Activated CD8-positive, alpha-beta memory T cell treated with anti-CD3 and anti-CD28 coated beads for 48 hours (primary cell): ENCODE results near the gene ATAD3B.
"Not testable (repeated sequence)": the region's sequence is repeated elsewhere in the genome, so short reads cannot be mapped to it uniquely, and the experiment has no call there.

ENCODE experiments used
- DNase-seq, 3 experiments: peaks; one replicate each; pipeline ENCODE4 v3.0.0-alpha.2; 2020; ENCODE audit warnings: low read depth in 2 of 3, low spot score in 2 of 3

Gene ATAD3B

DNA sequence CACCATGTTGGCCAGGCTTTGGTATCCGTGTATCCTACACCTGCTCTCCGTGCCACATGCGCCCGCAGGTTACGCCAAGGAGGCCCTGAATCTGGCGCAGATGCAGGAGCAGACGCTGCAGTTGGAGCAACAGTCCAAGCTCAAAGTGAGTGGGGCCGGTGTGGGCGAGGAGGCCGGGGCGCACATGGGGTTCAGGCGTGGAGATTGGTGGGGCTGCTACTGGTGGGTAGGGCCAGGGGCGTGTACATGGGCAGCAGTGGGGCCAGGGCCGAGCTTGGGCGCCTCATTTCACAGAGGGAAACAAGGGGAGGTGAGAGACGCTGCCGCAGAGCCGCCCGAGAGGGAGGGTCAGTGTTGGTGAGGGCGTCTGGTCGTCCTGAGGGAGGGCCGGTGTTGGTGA is 5.6 kb downstream of the ATAD3B start:
- DNase-seq: no peak

DNA sequence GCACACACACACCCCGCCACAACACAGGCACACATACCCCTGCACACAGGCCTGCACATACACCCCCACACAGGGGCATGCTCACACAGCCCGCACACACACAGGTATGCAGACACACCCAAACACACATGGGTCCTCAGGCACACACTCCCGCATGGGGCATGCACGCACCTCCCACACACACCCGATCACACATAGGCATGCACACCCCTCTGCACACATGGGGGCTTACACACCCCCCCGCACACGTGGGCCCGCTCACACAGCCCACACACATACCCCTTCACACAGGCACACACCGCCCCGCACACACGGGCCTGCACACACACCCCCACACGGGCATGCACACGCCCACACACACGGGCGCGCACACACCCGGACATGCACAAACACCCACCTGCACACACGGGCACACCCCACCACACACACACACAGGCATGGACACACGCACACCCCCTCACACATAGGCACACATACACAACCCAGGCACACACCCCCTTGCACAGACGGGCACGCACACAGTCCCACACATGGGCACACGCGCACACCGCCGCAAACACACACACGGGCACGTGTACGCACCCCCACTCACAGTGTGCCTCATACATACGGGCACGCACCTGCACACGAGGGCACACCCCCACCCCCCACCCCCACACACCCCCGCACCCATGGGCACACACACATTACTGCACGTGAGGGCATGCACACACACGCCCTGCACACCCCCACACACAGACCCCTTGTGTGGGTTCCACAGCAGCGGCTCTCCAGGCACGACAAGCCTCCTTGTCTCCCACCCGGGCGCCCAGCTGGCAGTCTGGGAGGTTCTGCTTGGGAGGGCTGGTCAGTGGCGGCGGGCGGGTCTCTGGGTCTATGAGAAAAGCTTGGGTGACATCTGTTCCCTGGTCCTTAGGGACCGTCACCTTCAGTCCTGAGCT is 8.3 kb downstream of the ATAD3B start:
- no peak for DNase-seq

DNA sequence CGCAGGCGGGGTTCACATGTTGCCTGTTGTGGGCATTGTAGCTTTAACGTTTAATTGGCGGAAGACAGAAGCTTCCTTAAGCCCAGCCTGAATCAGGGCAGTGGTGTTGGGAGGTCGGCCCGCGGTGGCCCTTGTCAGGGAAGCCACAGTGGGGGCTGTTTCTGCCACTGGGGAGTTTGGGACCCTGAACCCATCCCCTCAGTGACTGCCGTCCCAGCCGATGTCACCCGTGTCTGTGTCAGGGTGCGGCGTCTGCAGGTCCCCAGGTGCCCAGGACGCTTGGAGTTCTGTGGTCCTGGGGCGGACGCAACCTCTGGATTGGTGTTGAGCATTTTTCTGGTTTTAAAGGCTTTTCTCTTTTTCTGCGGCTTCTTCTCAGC is 8.9 kb downstream of the ATAD3B start:
- not testable (repeated sequence) for DNase-seq

- not testable (repeated sequence) for DNase-seq
Measured at GRCh38 chr1:1481811-1482210, 10.2 kb downstream of the ATAD3B start.

GRCh38 chr1:1482856-1483255 is 11.3 kb downstream of the ATAD3B start:
- no peak for DNase-seq

GRCh38 chr1:1483714-1484113 is 12.1 kb downstream of the ATAD3B start:
- no peak for DNase-seq

- not testable (repeated sequence) for DNase-seq
Measured at GRCh38 chr1:1484976-1485750, 13.6 kb downstream of the ATAD3B start.

DNA sequence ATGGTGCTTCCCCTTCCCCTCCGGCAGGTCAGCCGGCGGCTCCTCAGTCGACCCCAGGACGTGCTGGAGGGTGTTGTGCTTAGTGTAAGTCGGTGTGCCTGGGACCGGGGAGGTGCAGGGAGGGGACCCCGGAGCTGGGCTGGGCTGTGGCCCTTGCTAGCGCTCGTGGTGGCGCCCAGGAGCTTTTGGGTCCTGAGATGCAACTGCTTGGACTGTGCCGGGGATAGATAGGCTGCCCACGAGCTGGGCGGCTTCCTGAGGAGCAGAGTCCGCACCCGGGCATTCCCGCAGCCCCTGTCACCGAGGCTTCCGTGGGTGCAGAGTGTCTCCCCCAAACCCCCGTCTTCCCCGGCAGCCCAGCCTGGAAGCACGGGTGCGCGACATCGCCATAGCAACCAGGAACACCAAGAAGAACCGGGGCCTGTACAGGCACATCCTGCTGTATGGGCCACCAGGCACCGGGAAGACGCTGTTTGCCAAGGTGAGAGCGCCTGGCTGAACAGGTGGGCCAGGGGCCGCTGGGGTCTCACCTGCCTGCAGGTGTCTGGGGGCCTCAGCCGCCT is 14.3 kb downstream of the ATAD3B start:
- not testable (repeated sequence) for DNase-seq

DNA sequence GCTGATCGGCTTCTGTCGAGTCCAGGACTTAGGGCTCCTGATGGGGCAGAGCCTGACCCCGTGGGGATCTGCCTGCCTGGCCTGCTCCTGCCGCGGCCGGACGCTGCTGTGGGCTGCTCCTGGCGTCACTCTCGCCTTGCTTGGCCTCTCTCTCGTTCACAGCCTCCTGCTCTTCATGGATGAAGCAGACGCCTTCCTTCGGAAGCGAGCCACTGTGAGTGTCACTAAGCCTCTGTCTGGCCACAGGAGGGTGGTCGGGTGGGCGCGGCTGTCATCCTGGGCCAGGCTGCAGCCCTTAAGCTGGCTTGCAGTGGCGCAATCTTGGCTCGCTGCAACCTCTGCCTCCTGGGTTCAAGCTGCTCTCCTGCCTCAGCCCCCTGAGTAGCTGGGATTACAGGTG is 16.1 kb downstream of the ATAD3B start:
- DNase-seq: no peak

DNA sequence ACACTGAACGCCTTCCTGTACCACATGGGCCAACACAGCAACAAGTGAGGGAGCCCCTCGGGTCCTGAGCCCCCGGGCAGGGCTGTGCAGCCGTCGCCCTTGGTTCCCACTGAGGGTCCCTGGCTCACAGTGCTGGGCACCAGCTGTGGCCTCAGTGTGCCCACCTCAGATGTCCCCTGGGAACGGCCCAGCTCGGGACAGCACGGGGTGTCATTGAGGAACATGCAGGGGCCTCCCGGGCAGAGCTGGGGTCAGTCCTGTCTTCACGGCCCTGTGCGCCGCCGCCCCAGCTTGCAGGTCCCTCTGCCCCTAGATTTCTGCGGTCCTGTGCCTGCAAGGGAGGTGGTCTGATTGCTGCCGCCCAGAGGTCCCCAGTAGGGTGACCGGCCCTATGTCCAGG is 17.7 kb downstream of the ATAD3B start:
- no peak for DNase-seq

DNA sequence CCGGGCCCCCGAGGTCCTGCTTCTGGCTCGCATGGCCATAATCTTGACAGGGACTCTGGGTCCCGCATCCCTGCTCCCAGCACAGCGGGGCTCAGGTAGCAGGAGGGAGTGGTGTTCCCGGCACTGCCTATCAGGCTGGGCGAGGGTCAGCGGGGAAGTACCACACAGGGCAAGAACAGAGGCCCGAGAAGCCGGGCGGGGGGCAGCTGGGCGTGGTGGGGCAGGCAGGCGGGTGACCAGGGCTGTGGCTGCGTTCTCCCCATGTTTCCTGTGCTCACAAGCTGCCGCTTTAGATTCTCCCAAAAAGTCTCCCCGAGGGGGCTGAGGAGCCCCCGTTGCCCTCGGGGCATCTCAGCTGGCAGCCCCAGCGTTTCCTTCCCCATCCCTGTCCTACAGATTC is 18.3 kb downstream of the ATAD3B start:
- DNase-seq: no peak

DNA sequence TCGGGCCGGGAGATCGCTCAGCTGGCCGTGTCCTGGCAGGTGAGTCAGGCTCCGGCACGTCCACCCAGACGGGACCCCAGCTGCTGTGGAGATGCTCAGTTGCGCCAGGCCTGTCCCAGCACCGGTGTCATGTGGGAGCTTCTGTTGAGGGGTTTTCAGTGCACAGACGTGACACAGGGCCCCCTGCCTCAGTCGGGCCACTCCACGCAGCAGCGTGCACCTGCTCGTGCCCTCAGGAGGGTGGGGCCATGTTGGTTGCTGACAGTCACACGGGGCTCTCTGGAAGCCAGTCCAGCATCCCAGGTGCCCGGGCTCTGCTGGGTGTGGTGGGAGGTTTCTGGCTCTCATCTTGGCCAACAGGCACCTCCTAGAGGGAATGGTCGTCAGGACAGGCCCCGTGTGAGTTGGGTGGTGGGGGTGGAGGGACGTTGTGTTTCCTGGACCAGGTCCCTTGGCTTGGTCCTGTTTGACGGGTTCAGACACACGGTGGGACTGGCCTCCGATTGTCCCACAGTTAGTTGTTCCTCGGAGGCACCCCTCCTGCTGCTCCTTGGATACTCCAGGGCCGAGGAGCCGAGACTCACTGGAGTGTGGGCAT is 19.2 kb downstream of the ATAD3B start:
- DNase-seq: no peak

DNA sequence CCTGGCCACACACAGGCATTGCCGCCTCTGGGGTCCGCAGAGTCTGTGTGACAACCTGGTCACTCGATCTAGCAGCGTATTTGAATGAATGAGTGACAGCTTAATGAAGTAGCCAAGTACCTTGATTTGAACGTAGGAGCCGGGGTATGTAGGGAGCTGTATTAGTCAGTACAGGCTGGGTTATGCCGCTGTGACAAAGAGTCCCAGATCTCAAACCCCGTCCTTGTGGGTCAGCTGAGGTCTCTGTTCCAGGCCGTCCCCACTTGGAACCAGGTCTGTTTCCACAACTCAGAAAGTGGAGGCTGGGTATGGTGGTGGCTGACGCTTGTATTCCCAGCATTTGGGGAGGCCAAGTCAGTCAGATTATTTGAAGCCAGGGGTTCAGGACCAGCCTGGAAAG is 20.0 kb downstream of the ATAD3B start:
- DNase-seq: no peak

DNA sequence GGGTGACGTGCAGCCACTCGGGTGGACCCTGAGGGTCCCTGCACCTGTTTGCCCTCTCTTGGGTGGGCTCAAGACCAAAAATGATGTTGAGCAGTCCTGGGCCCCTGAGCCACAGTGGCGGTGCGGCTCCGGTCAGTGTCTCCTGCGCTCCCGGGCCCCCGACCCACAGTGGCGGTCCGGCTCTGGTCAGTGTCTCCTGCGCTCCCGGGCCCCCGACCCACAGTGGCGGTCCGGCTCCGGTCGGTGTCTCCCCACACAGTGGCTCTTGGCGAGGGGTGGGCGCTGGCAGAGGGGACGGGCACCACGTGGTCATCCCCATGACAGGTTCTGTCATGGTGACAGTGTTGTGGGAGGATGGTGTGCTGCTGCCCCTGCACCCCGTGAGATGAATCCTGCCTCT is 22.7 kb downstream of the ATAD3B start:
- DNase-seq: not testable (repeated sequence)

DNA sequence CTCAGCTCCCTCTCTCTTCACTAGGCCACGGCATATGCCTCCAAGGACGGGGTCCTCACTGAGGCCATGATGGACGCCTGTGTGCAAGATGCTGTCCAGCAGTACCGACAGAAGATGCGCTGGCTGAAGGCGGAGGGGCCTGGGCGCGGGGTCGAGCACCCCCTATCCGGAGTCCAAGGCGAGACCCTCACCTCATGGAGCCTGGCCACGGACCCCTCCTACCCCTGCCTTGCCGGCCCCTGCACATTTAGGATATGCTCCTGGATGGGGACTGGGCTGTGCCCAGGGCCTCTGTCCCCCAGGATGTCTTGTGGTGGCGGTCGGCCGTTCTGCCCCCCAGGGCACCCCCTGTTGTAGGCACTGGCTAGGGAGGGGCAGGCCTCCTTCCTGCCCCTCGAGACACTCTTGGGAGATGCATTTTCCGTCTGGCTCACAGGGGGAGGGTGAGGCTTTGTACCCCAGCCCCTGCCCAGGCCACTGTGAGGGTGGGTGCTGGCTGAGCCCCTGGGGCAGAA is 24.0 kb downstream of the ATAD3B start:
- DNase-seq: not testable (repeated sequence)

- DNase-seq: peak; percentile 38 to 49 (median 45)
Measured at GRCh38 chr1:1504777-1505365, 33.3 kb downstream of the ATAD3B start.

DNA sequence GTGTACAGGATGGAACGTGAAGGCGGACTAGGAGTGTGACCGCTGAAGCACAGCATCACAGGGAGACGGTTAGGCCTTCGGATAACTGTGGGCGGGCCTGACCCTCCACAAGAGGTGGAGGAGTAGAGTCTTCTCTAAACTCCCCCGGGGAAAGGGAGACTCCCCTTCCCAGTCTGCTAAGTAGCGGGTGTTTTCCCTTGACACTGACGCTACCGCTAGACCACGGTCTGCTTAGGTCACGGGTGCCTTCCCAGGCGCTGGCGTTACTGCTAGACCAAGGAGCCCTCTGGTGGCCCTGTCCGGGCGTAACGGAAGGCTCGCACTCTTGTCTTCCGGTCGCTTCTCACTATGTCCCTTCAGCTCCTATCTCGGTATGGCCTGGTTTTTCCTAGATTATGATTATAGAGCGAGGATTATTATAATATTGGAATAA is 33.8 kb downstream of the ATAD3B start:
- DNase-seq: not testable (repeated sequence)

- not testable (repeated sequence) for DNase-seq
Measured at GRCh38 chr1:1505801-1506200, 34.2 kb downstream of the ATAD3B start.

GRCh38 chr1:1507305-1507704 is 35.7 kb downstream of the ATAD3B start:
- DNase-seq: no peak

- not testable (repeated sequence) for DNase-seq
Measured at GRCh38 chr1:1508775-1509464, 37.4 kb downstream of the ATAD3B start.
